Muscle layer of duodenum (tissue), 2 donors: ENCODE measurements around the gene VPREB1.
"Not testable (repeated sequence)": the region's sequence is repeated elsewhere in the genome, so short reads cannot be mapped to it uniquely, and the experiment has no call there.

Experiments
- H3K27ac ChIP-seq: one replicate; pipeline ENCODE4 v1.7.0; 2013; ENCODE audit warnings: mild to moderate bottlenecking, low read length
- H3K27me3 ChIP-seq: one replicate; pipeline ENCODE4 v1.7.0; 2013; ENCODE audit warnings: low read depth, mild to moderate bottlenecking, control low read depth, low read length
- H3K36me3 ChIP-seq, 2 donors: one replicate each; pipeline ENCODE4 v1.7.0; 2013; ENCODE audit warnings: low read length in 2 of 2, control low read depth in 1 of 2, mild to moderate bottlenecking in 1 of 2; ENCODE audit not compliant: insufficient read depth in 2 of 2, control insufficient read depth in 1 of 2
- H3K4me1 ChIP-seq, 2 donors: one replicate each; pipeline ENCODE4 v1.7.0; 2013; ENCODE audit warnings: low read length in 2 of 2, mild to moderate bottlenecking in 2 of 2, control low read depth in 1 of 2, moderate library complexity in 1 of 2; ENCODE audit not compliant: insufficient read depth in 2 of 2, control insufficient read depth in 1 of 2
- H3K4me3 ChIP-seq, 2 donors: one replicate each; pipeline ENCODE4 v1.7.0; 2013; ENCODE audit warnings: low read length in 2 of 2, low read depth in 1 of 2, mild to moderate bottlenecking in 1 of 2
- H3K9me3 ChIP-seq, 2 donors: one replicate each; pipeline ENCODE4 v1.7.0; 2013; ENCODE audit warnings: low read length in 2 of 2, control low read depth in 1 of 2, mild to moderate bottlenecking in 1 of 2; ENCODE audit not compliant: control insufficient read depth in 1 of 2
- donor health status: healthy.

VPREB1 gene

GRCh38 chr22:22289666-22290065, 45.1 kb downstream of the VPREB1 start:
- not testable (repeated sequence) for H3K9me3 ChIP-seq, H3K27ac ChIP-seq, H3K4me1 ChIP-seq, H3K36me3 ChIP-seq, H3K4me3 ChIP-seq, H3K27me3 ChIP-seq

GRCh38 chr22:22291129-22291806, 46.7 kb downstream of the VPREB1 start:
- not testable (repeated sequence) for H3K4me1 ChIP-seq, H3K27me3 ChIP-seq, H3K9me3 ChIP-seq, H3K27ac ChIP-seq, H3K4me3 ChIP-seq, H3K36me3 ChIP-seq

- not testable (repeated sequence) for H3K4me1 ChIP-seq, H3K27ac ChIP-seq, H3K27me3 ChIP-seq, H3K9me3 ChIP-seq, H3K4me3 ChIP-seq, H3K36me3 ChIP-seq
Observed at GRCh38 chr22:22292656-22293055, 48.1 kb downstream of the VPREB1 start.

- not testable (repeated sequence) for H3K4me1 ChIP-seq, H3K36me3 ChIP-seq, H3K4me3 ChIP-seq, H3K9me3 ChIP-seq, H3K27me3 ChIP-seq, H3K27ac ChIP-seq
Observed at GRCh38 chr22:22293436-22293835, 48.9 kb downstream of the VPREB1 start.

GRCh38 chr22:22294641-22295040, 50.1 kb downstream of the VPREB1 start:
- H3K27me3 ChIP-seq, H3K4me3 ChIP-seq, H3K9me3 ChIP-seq, H3K4me1 ChIP-seq, H3K36me3 ChIP-seq, H3K27ac ChIP-seq: not testable (repeated sequence)
